Erythroblast (primary cell): ENCODE results near the gene PCDHGA2.

ENCODE experiments used
- GATA1 ChIP-seq: IDR thresholded peaks from 2 replicates; pipeline ENCODE4 v1.6.1; 2011; ENCODE audit warnings: low read depth, mild to moderate bottlenecking, control low read depth, low read length, moderate library complexity
- POLR2A ChIP-seq: IDR thresholded peaks from 2 replicates; pipeline ENCODE4 v1.6.1; 2011; ENCODE audit warnings: mild to moderate bottlenecking, low read length

GRCh38 chr5:141356133-141356532 is 17.6 kb downstream of the PCDHGA2 start:
- no peak for TF ChIP-seq POLR2A
- no peak for TF ChIP-seq GATA1
